ENCODE data around the gene PEA15.

DNA sequence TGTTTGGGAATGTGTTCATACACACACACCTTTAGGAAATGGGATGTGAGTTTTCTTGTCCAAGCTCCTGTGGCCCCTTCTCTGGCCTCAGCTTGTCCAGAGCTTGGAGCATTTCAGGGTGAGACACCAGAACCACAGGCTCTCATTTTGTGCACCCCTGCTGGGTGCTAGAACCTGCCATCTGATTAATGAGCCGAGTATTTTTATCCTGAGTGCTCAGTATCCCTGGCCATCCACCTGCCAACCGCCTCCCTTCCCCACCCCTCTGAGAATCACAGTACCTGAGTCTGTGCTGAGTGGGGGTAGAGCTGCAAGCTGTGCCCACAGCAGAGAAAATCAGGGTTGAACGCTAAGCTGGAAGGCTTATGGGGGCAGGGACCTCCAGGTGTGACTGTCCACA lies 13.4 kb upstream of the PEA15 start:
- no peak for TF ChIP-seq POLR2A (IDR thresholded peaks at IDR 0.05)
- no peak for TF ChIP-seq POLR2AphosphoS5 (IDR thresholded peaks at IDR 0.05)
- TF ChIP-seq, protein P1, sequence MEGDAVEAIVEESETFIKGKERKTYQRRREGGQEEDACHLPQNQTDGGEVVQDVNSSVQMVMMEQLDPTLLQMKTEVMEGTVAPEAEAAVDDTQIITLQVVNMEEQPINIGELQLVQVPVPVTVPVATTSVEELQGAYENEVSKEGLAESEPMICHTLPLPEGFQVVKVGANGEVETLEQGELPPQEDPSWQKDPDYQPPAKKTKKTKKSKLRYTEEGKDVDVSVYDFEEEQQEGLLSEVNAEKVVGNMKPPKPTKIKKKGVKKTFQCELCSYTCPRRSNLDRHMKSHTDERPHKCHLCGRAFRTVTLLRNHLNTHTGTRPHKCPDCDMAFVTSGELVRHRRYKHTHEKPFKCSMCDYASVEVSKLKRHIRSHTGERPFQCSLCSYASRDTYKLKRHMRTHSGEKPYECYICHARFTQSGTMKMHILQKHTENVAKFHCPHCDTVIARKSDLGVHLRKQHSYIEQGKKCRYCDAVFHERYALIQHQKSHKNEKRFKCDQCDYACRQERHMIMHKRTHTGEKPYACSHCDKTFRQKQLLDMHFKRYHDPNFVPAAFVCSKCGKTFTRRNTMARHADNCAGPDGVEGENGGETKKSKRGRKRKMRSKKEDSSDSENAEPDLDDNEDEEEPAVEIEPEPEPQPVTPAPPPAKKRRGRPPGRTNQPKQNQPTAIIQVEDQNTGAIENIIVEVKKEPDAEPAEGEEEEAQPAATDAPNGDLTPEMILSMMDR (IDR thresholded peaks at IDR 0.05) = no peak

Data from breast epithelium (tissue), 3 donors.